Activated naive CD8-positive, alpha-beta T cell (primary cell): ENCODE results near the gene FKBP6.
"Not testable (repeated sequence)": the region's sequence is repeated elsewhere in the genome, so short reads cannot be mapped to it uniquely, and the experiment has no call there.

Experiments used
- H3K27ac Mint-ChIP-seq: one replicate; pipeline ENCODE4 v1.8.0; 2021; ENCODE audit warnings: mixed read lengths
- H3K27me3 Mint-ChIP-seq: one replicate; pipeline ENCODE4 v1.8.0; 2021; ENCODE audit warnings: mixed read lengths
- H3K36me3 Mint-ChIP-seq: one replicate; pipeline ENCODE4 v1.8.0; 2021; ENCODE audit warnings: mixed read lengths
- H3K4me1 Mint-ChIP-seq: one replicate; pipeline ENCODE4 v1.8.0; 2021; ENCODE audit warnings: low read depth, mixed read lengths
- H3K4me3 Mint-ChIP-seq: one replicate; pipeline ENCODE4 v1.8.0; 2021; ENCODE audit warnings: mild to moderate bottlenecking, mixed read lengths
- H3K9me3 Mint-ChIP-seq: one replicate; pipeline ENCODE4 v1.8.0; 2021; ENCODE audit warnings: low read depth, mixed read lengths

FKBP6 gene, protein sequence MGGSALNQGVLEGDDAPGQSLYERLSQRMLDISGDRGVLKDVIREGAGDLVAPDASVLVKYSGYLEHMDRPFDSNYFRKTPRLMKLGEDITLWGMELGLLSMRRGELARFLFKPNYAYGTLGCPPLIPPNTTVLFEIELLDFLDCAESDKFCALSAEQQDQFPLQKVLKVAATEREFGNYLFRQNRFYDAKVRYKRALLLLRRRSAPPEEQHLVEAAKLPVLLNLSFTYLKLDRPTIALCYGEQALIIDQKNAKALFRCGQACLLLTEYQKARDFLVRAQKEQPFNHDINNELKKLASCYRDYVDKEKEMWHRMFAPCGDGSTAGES

DNA sequence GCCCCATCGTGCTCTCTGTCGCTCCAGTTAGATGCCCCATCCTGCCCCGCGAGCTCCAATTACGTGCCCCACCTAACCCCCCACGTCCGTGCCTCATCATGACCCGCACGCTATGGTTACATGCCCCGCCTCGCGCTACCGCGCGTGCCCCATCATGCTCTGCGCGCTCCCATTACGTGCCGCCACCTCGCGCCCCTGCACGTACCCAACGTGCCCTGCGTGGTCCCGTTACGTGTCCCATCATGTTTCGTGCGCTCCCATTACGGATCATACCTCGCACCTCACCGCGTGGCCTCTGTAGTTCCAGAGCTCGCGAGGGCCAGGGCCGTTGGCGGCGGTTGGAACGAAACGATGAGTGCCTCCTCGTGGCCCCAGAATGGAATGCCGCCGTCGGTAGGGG, at the start of gene FKBP6, which contains the start of gene TRIM50:
Gene FKBP6 (plus strand): TSS at position 240 of the 400 bp plus-strand sequence. CDS start 268 bp downstream, outside the sequence.
Gene TRIM50 (minus strand): TSS at position 161 of the 400 bp plus-strand sequence. CDS start 3,295 bp downstream, outside the sequence.
- H3K27ac Mint-ChIP-seq, H3K4me3 Mint-ChIP-seq, H3K27me3 Mint-ChIP-seq, H3K36me3 Mint-ChIP-seq, H3K4me1 Mint-ChIP-seq, H3K9me3 Mint-ChIP-seq: not testable (repeated sequence)

DNA sequence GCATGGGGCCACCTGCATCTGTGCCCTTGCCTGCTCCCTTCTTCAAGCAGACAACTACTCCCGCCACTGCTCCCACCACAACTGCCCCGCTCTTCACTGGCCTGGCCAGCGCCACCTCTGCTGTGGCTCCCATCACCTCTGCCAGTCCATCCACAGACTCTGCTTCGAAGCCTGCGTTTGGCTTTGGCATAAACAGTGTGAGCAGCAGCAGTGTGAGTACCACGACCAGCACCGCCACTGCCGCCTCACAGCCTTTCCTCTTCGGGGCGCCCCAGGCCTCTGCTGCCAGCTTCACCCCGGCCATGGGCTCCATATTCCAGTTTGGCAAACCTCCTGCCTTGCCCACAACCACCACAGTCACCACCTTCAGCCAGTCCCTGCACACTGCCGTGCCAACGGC, 30.7 kb upstream of the FKBP6 start:
- not testable (repeated sequence) for H3K27me3 Mint-ChIP-seq, H3K9me3 Mint-ChIP-seq, H3K27ac Mint-ChIP-seq, H3K36me3 Mint-ChIP-seq, H3K4me1 Mint-ChIP-seq, H3K4me3 Mint-ChIP-seq

DNA sequence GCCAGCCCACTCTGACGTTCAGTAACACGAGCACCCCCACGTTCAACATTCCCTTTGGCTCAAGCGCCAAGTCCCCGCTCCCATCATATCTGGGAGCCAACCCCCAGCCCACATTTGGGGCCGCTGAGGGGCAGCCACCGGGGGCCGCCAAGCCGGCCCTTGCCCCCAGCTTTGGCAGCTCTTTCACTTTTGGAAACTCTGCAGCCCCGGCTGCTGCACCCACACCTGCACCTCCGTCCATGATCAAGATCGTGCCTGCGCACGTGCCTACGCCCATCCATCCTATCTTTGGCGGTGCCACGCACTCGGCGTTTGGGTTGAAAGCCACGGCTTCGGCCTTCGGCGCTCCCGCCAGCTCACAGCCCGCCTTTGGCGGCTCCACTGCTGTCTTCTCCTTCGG, 30.3 kb upstream of the FKBP6 start:
- H3K36me3 Mint-ChIP-seq, H3K9me3 Mint-ChIP-seq, H3K27ac Mint-ChIP-seq, H3K4me3 Mint-ChIP-seq, H3K4me1 Mint-ChIP-seq, H3K27me3 Mint-ChIP-seq: not testable (repeated sequence)

DNA sequence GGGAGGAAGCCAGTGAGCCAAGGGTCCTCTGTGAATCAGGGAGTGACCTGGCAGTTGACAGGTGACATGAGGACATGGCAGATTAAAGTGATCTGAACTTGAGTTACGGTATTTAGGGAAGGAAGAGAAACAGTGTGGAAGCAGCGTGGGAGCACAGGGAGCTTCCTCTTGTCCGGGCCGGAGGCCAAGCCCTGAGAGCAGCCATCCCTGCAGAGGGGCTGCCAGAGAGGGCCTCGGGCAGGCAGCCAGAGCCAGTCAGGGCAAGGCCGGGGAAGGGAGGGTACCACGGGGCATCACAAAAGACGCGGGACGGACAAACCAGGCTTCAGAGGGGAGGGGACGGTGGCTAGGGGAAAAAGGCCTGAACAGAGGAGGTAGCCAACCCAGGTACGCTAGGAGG, 28.1 kb upstream of the FKBP6 start:
- H3K9me3 Mint-ChIP-seq, H3K4me3 Mint-ChIP-seq, H3K4me1 Mint-ChIP-seq, H3K27ac Mint-ChIP-seq, H3K36me3 Mint-ChIP-seq, H3K27me3 Mint-ChIP-seq: not testable (repeated sequence)

DNA sequence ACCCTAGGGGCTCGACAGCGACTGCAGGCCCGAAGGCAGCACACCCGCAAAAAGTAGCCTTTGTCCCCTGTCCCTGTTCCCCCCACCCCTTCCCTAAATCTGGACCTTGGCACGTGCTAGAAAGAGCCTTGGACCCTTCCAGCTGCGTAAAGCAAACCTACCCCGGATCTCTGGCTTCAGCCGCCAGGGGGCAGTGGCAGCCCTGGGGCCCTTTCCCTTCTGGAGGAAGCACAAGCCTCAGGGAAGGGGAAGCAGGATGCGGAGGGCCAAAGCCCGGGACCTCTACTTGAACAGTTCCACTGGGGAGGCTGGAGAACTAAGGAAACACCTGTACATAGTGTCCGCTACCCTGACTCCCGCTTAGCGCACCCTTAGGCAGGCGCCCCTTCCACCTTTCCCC, 26.9 kb upstream of the FKBP6 start:
- H3K27me3 Mint-ChIP-seq, H3K9me3 Mint-ChIP-seq, H3K27ac Mint-ChIP-seq, H3K4me1 Mint-ChIP-seq, H3K36me3 Mint-ChIP-seq, H3K4me3 Mint-ChIP-seq: not testable (repeated sequence)

DNA sequence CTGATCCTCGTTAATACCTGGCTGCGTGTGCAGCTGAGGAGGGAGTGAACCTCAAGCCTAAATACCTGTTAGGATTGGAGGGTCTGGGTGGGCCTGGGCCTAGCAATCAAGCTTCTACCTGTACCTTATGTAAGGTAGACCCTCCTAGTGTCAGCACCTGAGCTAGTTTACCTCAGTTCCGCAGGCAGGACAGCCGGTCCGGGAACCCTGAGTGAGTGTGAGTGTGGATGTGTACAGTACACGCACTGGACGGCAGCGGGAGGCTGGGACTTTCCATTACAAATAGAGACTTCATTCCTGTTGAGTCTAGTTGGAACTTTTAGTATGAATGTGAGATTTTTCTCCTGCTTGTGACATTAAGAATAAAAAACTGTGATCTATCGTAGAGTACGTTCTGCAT, 25.1 kb upstream of the FKBP6 start:
- H3K27me3 Mint-ChIP-seq, H3K36me3 Mint-ChIP-seq, H3K27ac Mint-ChIP-seq, H3K4me3 Mint-ChIP-seq, H3K9me3 Mint-ChIP-seq: not testable (repeated sequence)
- peaks cover 18% of the 10 kb centered on the region for H3K4me1 Mint-ChIP-seq

DNA sequence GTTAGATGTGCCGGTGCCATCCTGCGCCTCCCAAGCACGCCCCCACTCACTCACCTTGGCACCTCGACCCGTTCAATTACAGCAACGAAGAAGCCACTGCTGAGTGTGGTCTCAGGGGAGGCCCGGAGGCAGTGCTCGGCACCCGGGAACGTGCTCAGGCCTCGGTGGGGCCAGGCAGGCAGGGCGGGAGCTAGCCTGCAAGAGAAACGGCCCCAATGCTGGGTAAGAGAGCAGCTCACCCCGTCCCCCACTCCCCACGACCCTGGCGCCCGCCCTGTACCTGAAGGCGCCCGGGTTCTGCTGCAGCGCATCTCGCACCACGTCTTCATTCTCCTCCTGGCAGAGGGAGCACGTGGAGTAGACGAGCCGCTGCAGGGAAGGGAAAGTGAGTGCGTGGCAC, 24.4 kb upstream of the FKBP6 start:
- Mint-ChIP-seq H3K27me3 (no peaks in the 10 kb centered on the region), H3K9me3 (no peaks in the 10 kb centered on the region), H3K4me3 (no peak overlapping the region), H3K36me3 (peaks cover 10% of the 10 kb centered on the region), H3K27ac (no peak overlapping the region), H3K4me1 (peaks cover 23% of the 10 kb centered on the region)

DNA sequence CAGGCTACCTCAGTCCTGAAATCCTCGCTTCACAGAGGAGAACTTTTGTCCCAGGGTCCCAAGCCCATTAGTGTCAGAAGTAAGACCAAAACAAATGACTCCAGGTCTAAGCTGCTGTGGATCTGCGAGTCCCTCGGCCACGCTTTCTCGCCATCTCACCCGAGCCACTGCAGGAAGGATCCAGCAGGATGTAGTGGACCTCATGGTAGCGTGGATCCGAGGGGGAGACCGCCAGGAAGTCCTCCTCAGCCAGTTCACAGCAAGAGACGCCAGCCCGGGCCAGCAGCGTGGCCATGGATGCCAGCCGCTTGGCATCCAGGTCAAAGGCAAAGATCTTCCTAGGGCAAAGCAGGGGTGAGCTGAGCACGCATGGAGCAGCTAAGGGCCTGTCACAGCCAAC, 23.9 kb upstream of the FKBP6 start:
- no peak overlapping the region for H3K4me3 Mint-ChIP-seq
- H3K9me3 Mint-ChIP-seq, result no peaks in the 10 kb centered on the region
- H3K36me3 Mint-ChIP-seq, result peaks cover 11% of the 10 kb centered on the region
- no peaks in the 10 kb centered on the region for H3K27me3 Mint-ChIP-seq
- H3K4me1 Mint-ChIP-seq, result peaks cover 23% of the 10 kb centered on the region
- no peak overlapping the region for H3K27ac Mint-ChIP-seq

DNA sequence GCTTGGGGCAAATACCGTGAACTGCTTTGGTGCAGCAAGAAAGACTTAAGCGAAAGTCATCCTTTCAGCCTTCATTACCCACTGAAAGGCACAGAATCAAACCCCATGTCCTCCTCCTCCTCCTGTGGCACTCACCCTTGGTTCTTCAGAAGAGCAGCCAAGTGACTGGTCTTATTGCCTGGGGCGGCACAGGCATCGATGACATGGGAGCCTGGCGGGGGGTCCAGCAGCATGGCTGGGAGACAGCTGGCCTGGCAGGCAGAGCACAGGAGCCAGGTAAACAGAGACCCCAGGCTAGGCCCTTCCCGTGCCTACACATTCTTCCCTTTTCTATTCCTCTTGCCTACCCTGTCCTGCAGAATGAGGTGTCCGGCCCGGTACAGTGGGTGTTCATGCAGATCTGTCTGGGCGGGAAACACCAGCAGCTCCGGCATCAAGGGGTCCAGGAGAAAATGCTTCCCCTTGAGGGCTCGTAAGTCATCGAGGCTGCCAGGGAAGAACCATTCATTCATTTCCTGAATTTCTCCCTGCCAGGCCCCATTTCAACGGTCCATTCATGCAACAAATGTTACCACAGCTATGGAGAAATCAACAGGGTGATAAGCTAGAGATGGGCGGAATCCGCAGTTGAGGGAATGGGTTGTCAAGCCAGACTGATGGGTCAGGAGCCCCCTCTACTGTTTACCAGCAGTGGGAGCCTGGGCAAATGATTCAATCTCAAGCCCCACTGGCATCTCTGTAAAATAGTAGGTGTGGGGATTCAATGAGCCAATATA, 23.2 kb upstream of the FKBP6 start:
- H3K9me3 Mint-ChIP-seq, H3K27ac Mint-ChIP-seq, H3K27me3 Mint-ChIP-seq, H3K4me3 Mint-ChIP-seq: not testable (repeated sequence)
- peaks cover 26% of the 10 kb centered on the region for H3K4me1 Mint-ChIP-seq
- peaks cover 11% of the 10 kb centered on the region for H3K36me3 Mint-ChIP-seq

DNA sequence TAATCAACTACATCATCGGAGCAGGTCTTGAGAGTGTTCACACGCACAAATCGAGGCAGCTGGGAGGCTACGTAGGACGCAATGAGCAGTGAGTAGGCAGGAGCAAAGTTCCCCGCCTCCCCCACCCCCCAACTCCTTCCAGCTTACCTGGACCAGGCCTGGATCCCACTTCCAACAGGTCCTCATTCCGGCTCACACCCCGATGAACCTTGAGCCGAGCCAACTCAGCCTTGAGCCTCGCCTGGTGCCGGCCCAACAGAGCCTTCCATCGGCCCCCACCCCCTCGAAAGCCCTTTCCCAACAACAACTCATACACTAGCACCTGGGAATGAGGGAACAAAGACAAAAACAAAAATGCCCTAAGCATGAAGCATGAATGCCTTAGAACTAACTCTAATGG, 20.5 kb upstream of the FKBP6 start:
- peaks cover 11% of the 10 kb centered on the region for H3K36me3 Mint-ChIP-seq
- peak overlapping the region; percentile 78 for H3K27ac Mint-ChIP-seq
- H3K4me1 Mint-ChIP-seq, result peaks cover 26% of the 10 kb centered on the region
- H3K27me3 Mint-ChIP-seq, result no peaks in the 10 kb centered on the region
- H3K4me3 Mint-ChIP-seq, result peak overlapping the region; percentile 97
- H3K9me3 Mint-ChIP-seq, result no peaks in the 10 kb centered on the region

DNA sequence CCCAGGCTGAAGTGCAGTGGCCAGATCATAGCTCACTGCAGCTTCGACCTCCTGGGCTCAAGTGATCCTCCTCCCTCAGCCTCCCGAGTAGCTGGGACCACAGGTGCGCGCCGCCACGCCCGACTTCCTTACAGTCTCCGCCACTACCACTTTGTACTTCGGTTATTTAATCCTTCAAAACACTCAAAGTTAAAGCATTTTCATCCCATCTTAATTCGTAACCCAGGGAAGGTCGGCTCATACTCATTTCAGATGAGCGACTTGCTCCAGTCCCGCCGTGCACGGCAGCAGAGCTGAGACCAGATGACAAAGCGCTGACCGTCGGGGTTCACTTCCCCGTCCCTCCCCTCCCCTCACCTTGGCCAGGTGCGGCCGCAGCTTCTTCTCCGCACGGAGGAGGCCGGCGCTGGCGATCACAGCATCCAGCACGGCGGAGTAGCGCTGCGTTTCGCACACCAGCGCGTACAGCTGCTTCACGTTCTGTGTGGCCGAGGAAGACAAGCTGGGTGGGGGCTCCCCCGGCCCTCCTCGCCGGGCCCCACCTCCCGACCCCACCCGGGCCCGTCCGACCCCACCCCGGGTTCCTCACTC, 19.8 kb upstream of the FKBP6 start:
- Mint-ChIP-seq H3K27ac (peak overlapping the region; percentile 97), H3K36me3 (peaks cover 11% of the 10 kb centered on the region), H3K4me3 (peak overlapping the region; percentile 97), H3K9me3 (no peaks in the 10 kb centered on the region), H3K4me1 (peaks cover 26% of the 10 kb centered on the region), H3K27me3 (no peaks in the 10 kb centered on the region)

DNA sequence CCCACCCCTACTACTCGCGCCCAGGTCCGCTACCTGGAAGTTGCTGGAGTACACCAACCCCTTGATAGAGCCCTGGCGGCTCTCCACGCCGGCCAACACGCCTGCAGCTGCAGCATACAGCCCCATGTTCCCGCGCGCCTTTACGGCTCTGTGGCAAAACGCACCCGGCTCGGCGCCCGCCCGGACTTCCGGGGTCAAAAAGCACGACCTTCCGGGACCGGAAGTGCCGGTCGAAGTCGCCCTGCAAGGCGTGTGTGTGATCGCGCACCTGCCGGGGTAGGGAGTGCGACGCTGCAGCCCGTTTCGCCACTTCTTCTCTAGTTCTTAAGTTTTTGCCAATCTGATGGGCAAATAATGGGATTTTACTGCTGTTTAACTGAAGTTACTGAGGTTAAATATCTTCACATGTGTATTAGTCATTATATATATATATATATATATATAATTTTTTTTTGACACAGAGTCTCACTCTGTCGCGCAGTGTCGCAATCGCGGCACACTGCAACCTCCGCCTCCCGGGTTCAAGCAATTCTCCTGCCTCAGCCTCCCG, 19.2 kb upstream of the FKBP6 start, which contains the start of gene NSUN5:
Gene NSUN5 (minus strand): TSS at position 162 of the 550 bp plus-strand sequence. CDS start 36 bp downstream, at position 126.
- peak within 1 kb of the TSS; percentile 97 for H3K4me3 Mint-ChIP-seq
- no peaks in the 10 kb centered on the region for H3K27me3 Mint-ChIP-seq
- no peaks in the 10 kb centered on the region for H3K9me3 Mint-ChIP-seq
- H3K36me3 Mint-ChIP-seq, result peaks cover 11% of the 10 kb centered on the region
- H3K4me1 Mint-ChIP-seq, result peaks cover 26% of the 10 kb centered on the region
- H3K27ac Mint-ChIP-seq, result peak within 1 kb of the TSS; percentile 97

DNA sequence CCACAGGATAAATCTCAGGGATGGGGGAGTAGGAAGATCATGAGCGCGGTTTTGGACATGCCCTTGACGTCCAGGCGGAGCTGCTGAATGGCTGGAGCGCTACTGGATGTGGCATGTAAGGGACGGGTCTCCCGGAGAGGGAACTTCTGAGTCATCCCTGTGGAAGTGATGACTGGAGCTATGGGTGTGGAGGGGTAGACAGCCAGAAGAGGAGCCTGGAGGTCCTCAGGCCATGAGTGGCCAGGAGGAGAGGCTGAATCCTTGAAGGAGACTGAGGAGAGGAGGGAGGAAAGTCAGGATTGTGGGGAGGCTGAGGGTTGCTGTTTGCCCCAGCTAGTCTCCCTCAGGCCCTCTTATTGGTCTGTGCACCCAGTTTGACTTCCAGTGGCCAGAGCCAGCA, 16.5 kb upstream of the FKBP6 start:
- not testable (repeated sequence) for H3K36me3 Mint-ChIP-seq, H3K27me3 Mint-ChIP-seq, H3K4me3 Mint-ChIP-seq, H3K27ac Mint-ChIP-seq, H3K9me3 Mint-ChIP-seq
- peaks cover 21% of the 10 kb centered on the region for H3K4me1 Mint-ChIP-seq

DNA sequence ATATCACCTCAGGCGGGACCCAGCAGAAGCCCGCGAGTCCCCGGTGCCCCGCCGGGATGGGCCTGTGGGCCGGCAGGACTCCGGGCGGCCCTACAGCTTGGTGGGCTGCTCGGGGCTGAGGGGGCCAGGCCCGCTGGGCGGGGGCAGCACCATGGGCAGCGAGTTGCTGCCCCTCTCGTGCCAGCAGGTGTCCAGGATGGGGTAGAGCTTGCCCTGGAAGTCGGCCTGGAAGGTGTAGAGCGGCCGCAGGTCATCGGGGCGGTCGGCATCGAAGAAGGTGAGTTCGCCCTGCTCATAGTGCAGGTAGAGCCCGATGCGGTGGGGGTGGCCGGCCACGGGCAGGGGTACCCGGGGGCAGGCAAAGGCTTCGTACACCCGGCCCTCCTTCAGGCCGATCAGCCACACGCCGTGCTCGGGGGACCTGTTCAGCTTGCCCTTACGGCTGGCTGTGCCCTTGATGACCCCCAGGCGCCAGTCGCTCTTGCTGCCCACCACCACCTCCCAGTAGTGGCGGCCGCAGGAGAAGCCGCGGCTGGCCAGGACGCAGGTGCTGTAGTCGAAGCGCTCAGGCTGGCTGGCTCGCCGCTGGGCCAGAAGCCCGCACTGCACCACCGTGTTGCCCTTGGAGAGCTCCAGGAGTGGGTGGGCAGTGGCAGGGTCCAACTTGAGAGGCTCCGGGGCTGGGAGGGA, 15.0 kb upstream of the FKBP6 start:
- Mint-ChIP-seq H3K9me3 (no peaks in the 10 kb centered on the region), H3K36me3 (peaks cover 2% of the 10 kb centered on the region), H3K4me1 (peaks cover 7% of the 10 kb centered on the region), H3K27ac (no peak overlapping the region), H3K4me3 (no peak overlapping the region), H3K27me3 (no peaks in the 10 kb centered on the region)

DNA sequence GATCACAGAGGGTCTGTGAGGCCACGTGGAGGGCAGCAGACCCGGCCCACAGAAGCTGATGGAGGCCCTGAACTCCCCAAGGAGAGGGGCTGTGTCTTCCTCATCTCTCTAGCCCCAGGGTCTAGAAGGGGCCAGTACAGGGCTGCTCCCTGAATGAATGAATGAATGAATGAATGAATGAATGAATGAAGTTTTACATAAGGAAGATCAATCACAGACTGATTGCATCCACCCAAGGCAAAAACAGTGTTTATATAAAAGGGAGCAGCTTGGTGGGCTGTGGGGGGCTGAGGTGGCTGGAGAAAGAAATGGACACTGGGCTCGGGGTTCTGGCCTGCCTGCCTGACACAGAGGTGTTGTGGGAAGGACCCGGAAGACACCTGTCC, 14.4 kb upstream of the FKBP6 start:
- H3K27ac Mint-ChIP-seq, result no peak overlapping the region
- H3K4me3 Mint-ChIP-seq, result no peak overlapping the region
- no peaks in the 10 kb centered on the region for H3K9me3 Mint-ChIP-seq
- H3K36me3 Mint-ChIP-seq, result peaks cover 1% of the 10 kb centered on the region
- peaks cover 4% of the 10 kb centered on the region for H3K4me1 Mint-ChIP-seq
- no peaks in the 10 kb centered on the region for H3K27me3 Mint-ChIP-seq
